Measurements from ENCODE around the gene GPR61.

Gene GPR61

GRCh38 chr1:109578947-109579443, 39.3 kb downstream of the GPR61 start:
- DNase-seq, result no peak

- DNase-seq, result no peak
These were observed 39.8 kb downstream of the GPR61 start for GRCh38 chr1:109579491-109579890.

- DNase-seq, result no peak
These were observed 42.3 kb downstream of the GPR61 start for GRCh38 chr1:109582021-109582420.

GRCh38 chr1:109584766-109585165, 45.1 kb downstream of the GPR61 start:
- no peak for DNase-seq

DNA sequence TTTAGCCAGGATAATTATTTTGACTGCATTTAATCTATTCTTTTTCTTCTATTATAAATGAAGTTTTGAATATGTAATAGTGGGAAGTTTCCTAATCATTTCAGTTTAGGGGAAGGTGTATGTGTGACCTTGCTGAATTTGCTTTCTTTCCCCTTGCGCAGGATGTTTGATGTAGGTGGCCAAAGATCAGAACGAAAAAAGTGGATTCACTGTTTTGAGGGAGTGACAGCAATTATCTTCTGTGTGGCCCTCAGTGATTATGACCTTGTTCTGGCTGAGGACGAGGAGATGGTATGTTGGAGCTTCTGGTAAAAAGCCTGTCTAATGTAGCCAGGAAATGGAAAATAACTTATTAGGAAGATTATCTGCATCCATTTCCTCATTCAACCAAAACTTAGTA, 46.4 kb downstream of the GPR61 start:
- no peak for DNase-seq

DNA sequence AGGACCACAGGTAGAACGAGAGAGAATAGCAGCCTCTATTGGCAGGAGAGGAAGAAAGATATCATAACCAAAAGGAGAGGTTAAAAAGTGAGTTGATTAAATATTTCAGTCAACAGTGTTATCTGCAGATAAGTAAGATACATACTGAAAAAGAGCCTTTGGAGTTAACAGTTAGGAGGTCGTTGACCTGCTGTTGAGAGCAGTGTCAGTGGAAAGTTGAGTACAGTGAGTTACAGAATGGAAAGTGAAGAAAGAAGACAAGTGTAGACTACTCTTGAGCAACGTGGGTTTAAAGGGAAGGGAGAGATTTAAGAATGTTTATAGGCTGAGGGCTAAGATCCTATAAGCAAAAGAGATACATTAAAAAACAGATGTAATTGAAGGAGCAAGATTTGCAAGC, 49.5 kb downstream of the GPR61 start:
- no peak for DNase-seq

GRCh38 chr1:109589679-109590078, 50.0 kb downstream of the GPR61 start:
- DNase-seq, result no peak

DNA sequence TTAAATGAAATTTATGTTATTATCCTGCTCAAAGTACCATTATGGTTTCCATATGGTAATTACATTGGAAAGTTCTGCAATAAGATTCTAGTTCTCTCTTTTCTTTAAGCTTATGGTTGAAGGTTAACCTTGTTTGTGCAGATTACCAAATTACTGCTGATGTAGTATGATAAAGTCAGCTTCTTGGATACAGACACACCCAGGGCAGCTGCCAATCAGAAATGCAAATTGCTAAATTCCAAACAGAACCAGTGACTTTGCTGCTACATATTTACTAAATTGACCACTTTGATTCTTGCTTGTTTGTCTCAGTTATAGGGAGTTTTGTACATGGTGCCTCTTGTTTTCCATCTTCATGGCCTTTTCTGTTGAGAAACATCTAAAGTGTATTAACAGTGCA, 53.2 kb downstream of the GPR61 start:
- DNase-seq, result no peak

GRCh38 chr1:109595531-109595930, 55.9 kb downstream of the GPR61 start:
- no peak for DNase-seq
